ENCODE results near the gene MLLT3.

The MLLT3 gene

GRCh38 chr9:20376042-20376441 is 246.3 kb downstream of the MLLT3 start:
- TF ChIP-seq CTCF (IDR thresholded peaks at IDR 0.05; ENCODE audit: low read depth, low read length), result no peak
- no peak overlapping the region for H3K4me3 ChIP-seq (ENCODE audit: low read depth, low read length)

GRCh38 chr9:20373263-20373662 is 249.0 kb downstream of the MLLT3 start:
- H3K4me3 ChIP-seq (ENCODE audit: low read depth, low read length), result no peak overlapping the region
- TF ChIP-seq CTCF (IDR thresholded peaks at IDR 0.05; ENCODE audit: low read depth, low read length), result no peak

- TF ChIP-seq CTCF (IDR thresholded peaks at IDR 0.05; ENCODE audit: low read depth, low read length), result no peak
- H3K4me3 ChIP-seq (ENCODE audit: low read depth, low read length), result no peak overlapping the region
Measured at GRCh38 chr9:20369391-20369790, 252.9 kb downstream of the MLLT3 start.

- TF ChIP-seq CTCF (IDR thresholded peaks at IDR 0.05; ENCODE audit: low read depth, low read length), result no peak
- H3K4me3 ChIP-seq (ENCODE audit: low read depth, low read length), result no peak overlapping the region
Measured at GRCh38 chr9:20367855-20368254, 254.4 kb downstream of the MLLT3 start.

- no peak overlapping the region for H3K4me3 ChIP-seq (ENCODE audit: low read depth, low read length)
- no peak for TF ChIP-seq CTCF (IDR thresholded peaks at IDR 0.05; ENCODE audit: low read depth, low read length)
Measured at GRCh38 chr9:20364959-20365358, 257.3 kb downstream of the MLLT3 start.

GRCh38 chr9:20363233-20363632 is 259.1 kb downstream of the MLLT3 start:
- no peak overlapping the region for H3K4me3 ChIP-seq (ENCODE audit: low read depth, low read length)
- no peak for TF ChIP-seq CTCF (IDR thresholded peaks at IDR 0.05; ENCODE audit: low read depth, low read length)

- H3K4me3 ChIP-seq (ENCODE audit: low read depth, low read length), result no peak overlapping the region
- no peak for TF ChIP-seq CTCF (IDR thresholded peaks at IDR 0.05; ENCODE audit: low read depth, low read length)
Measured at GRCh38 chr9:20361656-20362570, 260.4 kb downstream of the MLLT3 start.

Data from WI38 (cell line).